NB4 (cell line): ENCODE data around the gene ONECUT3.

Experiments used
- MAX ChIP-seq: IDR thresholded peaks from 2 replicates; pipeline ENCODE4 v1.6.1; 2011; ENCODE audit warnings: low read depth, low read length
- POLR2A ChIP-seq: IDR thresholded peaks from 2 replicates; pipeline ENCODE4 v1.6.1; 2011; ENCODE audit warnings: mild to moderate bottlenecking; ENCODE audit not compliant: insufficient read length; ENCODE audit errors: extremely low read depth
- TF ChIP-seq, protein P1 (sequence below): IDR thresholded peaks from one replicate; pipeline ENCODE4 v1.5.1; 2012; ENCODE audit warnings: low read depth, low read length

DNA sequence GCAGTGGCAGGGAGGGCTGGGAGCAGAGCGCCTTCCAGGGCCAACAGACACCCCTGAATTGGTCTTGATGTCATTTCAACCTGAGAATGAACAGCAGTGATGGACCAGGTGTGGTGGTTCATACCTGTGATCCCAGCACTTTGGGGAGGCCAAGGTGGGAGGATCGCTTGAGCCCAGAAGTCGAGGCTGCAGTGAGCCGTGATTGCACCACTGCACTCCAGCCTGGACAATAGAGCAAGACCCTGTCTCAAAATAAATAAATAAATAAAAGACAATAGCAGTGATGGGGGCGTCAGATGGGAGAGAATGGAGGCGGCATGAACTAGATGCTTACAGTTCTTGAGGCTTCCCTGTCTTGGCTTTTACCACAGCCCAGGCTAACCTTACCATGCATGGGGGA is 46.1 kb upstream of the ONECUT3 start:
- TF ChIP-seq POLR2A (no peak), MAX (no peak)
- TF ChIP-seq, protein P1, sequence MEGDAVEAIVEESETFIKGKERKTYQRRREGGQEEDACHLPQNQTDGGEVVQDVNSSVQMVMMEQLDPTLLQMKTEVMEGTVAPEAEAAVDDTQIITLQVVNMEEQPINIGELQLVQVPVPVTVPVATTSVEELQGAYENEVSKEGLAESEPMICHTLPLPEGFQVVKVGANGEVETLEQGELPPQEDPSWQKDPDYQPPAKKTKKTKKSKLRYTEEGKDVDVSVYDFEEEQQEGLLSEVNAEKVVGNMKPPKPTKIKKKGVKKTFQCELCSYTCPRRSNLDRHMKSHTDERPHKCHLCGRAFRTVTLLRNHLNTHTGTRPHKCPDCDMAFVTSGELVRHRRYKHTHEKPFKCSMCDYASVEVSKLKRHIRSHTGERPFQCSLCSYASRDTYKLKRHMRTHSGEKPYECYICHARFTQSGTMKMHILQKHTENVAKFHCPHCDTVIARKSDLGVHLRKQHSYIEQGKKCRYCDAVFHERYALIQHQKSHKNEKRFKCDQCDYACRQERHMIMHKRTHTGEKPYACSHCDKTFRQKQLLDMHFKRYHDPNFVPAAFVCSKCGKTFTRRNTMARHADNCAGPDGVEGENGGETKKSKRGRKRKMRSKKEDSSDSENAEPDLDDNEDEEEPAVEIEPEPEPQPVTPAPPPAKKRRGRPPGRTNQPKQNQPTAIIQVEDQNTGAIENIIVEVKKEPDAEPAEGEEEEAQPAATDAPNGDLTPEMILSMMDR, result no peak
